Hypothalamus (tissue), 51 donors: ENCODE results near the gene DDX39A.
"Not testable (repeated sequence)": the region's sequence is repeated elsewhere in the genome, so short reads cannot be mapped to it uniquely, and the experiment has no call there.

Experiments
- DNase-seq, 51 donors: peaks; one replicate each; lab custom pipeline; 2025; lab: John Stamatoyannopoulos, UW

Gene DDX39A

DNA sequence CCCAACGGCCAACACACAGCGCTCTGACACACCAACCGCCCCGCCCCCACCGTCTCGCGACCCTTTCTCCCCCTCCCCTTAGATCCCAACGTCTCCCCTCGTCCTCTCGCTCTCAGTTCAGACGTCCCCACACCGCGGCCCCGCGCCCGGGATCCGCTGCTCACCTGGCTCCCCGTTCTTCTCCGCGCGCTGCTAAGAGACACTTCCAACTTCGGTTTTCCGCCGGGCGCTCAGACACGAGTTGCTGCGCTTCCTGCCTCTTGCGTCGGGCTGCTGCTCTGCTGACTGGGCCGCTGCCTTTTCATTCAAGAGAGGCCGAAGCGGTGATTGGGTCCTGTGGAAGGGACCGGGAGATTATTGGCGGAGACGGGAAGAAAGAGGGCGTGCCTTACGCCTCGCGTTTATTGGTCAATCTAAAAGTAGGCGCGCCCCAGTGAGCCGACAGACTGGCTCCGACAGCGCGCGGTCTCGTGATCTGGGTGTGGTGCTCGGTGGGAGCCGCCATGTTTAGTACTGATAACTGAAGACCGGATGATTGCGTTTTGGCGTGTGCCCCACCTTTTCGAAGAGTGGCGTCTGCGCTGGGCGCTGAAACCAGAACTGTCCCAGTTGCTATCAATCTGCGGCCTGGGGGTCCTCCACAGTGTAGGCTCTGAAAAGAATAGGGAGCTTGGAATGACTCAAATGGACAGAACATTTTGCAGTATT is at the start of gene DDX39A:
Gene DDX39A, minus strand, starts transcription at position 236 of the 708 bp plus-strand sequence. CDS start 6,121 bp downstream, outside the sequence.
- DNase-seq: peak; percentile 83 to 99 (median 96)

DNA sequence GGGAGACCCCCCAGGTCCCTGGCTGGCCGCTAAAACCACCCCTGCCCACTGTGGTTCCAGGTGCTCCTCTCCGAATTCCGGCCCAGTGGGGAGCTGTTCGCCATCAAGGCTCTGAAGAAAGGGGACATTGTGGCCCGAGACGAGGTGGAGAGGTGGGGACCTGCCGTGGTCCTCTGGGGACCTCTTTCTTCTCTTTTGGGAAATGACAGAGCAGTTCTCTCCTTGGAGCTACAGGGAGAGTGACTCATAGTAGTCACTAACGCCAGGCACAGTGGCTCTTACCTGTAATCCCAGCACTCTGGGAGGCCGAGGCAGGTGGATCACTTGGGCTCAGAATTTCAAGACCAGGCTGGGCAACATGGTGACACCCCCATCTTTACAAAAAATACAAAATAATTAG is 48.7 kb upstream of the DDX39A start:
- no peak for DNase-seq

DNA sequence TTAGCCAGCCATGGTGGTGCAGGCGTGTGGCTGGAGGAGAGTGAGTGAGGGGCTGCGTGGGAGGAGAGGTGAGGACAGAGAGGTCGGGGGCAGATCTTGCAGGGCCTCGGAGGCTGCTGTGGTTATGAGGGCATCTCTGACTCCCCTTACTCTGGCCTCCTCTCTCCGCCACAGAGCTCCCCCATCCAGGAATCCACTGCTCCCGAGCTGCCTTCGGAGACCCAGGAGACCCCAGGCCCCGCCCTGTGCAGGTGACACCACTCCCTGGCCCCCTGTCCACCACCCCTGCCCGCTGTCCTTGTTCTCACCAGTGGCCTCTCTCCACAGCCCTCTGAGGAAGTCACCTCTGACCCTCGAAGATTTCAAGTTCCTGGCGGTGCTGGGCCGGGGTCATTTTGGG is 48.2 kb upstream of the DDX39A start:
- DNase-seq: no peak

- no peak for DNase-seq
Observed at GRCh38 chr19:14463747-14464146, 44.6 kb upstream of the DDX39A start.

DNA sequence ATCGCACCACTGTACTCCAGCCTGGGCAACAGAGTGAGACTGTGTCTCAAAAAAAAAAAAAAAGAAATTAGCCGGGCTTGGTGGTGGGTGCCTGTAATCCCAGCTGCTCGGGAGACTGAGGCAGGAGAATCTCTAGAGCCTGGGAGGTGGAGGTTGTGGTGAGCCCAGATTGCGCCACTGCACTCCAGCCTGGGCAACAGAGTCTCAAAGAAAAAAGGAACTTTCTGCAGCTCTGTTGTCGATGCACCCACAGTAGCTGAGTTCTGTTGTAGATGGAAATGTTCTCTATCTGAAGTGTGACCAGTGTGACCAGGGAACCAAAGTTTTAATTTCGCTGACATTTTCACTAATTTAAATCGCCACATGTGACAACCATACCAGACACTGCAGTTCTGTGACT is 43.3 kb upstream of the DDX39A start:
- DNase-seq: not testable (repeated sequence)

- no peak for DNase-seq
Observed at GRCh38 chr19:14460935-14461334, 41.8 kb upstream of the DDX39A start.

GRCh38 chr19:14459703-14460102 is 40.6 kb upstream of the DDX39A start:
- DNase-seq: no peak

DNA sequence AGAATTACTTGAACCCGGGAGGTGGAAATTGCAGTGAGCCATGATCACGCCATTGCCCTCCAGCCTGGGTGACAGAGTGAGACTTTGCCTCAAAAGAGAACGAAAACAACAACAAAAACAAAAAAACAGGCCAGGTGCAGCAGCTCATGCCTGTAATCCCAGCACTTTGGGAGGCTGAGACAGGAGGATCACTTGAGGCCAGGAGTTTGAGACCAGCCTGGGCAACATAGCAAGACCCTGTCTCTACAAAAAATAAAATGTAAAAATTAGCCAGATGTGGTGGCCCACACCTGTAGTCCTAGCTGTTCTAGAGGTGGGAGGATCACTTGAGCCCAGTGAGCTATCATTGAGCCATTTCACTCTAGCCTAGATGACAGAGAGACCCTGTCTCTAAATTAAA is 33.2 kb upstream of the DDX39A start:
- DNase-seq: not testable (repeated sequence)

GRCh38 chr19:14450876-14451275 is 31.7 kb upstream of the DDX39A start:
- no peak for DNase-seq

- DNase-seq: no peak
Observed at GRCh38 chr19:14450168-14450874, 31.2 kb upstream of the DDX39A start.

- no peak for DNase-seq
Observed at GRCh38 chr19:14449321-14449720, 30.2 kb upstream of the DDX39A start.

DNA sequence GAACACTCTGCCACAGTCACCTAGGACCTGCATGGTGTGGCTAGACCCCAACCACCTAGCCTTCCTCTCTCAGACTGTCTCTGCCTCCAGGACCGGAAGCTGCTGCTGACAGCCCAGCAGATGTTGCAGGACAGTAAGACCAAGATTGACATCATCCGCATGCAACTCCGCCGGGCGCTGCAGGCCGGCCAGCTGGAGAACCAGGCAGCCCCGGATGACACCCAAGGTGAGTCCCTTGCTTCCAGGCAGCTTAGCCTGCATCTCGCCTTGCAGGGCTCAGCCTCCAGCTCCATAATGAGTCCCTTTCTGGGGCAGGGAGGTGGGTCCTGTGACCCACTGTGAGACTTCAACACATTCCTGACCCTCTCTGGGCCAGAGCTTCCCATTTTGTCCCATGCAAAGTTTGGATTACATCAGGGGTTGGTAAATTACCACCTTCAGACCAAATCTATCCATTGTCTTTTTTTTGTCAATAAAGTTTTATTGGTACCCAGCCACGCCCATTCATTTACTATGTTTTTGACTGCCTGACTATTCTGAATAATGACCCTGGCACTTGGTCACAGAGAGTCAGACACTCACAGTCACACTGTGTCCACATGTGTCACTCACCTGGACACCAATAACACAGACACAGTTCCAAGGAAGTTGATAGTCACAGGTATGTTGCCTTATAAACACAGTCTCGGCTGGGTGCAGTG is 27.3 kb upstream of the DDX39A start:
- no peak for DNase-seq

GRCh38 chr19:14443632-14444216 is 24.6 kb upstream of the DDX39A start:
- no peak for DNase-seq

- DNase-seq: peak in 1 of 51 donors; percentile 79
Observed at GRCh38 chr19:14442891-14443631, 23.9 kb upstream of the DDX39A start.

- DNase-seq: no peak
Observed at GRCh38 chr19:14441041-14441938, 22.1 kb upstream of the DDX39A start.

DNA sequence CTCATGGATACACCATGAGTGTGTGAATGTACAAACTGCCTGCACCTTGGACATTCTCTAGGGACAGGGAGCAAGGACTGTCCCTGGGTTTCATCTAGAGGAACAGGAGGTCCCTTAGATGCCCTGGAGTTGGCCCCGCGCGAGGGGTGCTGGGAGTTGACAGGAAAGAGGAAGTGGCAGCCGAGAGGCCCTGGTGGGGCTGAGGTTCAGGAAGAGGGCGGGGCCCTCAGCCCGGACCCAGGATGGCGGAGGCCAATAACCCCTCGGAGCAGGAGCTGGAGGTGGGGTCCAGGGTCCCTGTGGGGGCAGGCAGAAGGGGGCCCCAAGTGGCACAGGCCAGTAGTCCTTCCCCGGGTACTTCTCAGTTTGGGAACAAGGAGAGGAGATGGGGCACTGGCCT is 20.9 kb upstream of the DDX39A start:
- DNase-seq: peak in 32 of 51 donors; percentile 2 to 51 (median 23)

- no peak for DNase-seq
Observed at GRCh38 chr19:14439014-14439413, 19.9 kb upstream of the DDX39A start.

- no peak for DNase-seq
Observed at GRCh38 chr19:14437578-14438140, 18.5 kb upstream of the DDX39A start.
